Nephron (organoid): ENCODE results near the gene PVALB.

Experiments used
- H3K27ac Mint-ChIP-seq, 3 experiments: 2 replicates each; pipeline ENCODE4 v1.8.0; 2020; ENCODE audit warnings: mixed read lengths in 3 of 3, mild to moderate bottlenecking in 2 of 3, moderate library complexity in 1 of 3
- H3K27me3 Mint-ChIP-seq: 2 replicates; pipeline ENCODE4 v1.8.0; 2021; ENCODE audit warnings: low read depth, mild to moderate bottlenecking, moderate library complexity, mixed read lengths
- H3K36me3 Mint-ChIP-seq: 2 replicates; pipeline ENCODE4 v1.8.0; 2020; ENCODE audit warnings: low read depth, mixed read lengths
- H3K4me1 Mint-ChIP-seq: 2 replicates; pipeline ENCODE4 v1.8.0; 2020; ENCODE audit warnings: mixed read lengths
- H3K4me3 Mint-ChIP-seq, 3 experiments: 2 replicates each; pipeline ENCODE4 v1.8.0; 2020; ENCODE audit warnings: mild to moderate bottlenecking in 3 of 3, mixed read lengths in 3 of 3, moderate library complexity in 2 of 3
- H3K9me3 Mint-ChIP-seq: 2 replicates; pipeline ENCODE4 v1.8.0; 2020; ENCODE audit warnings: mixed read lengths
- TF ChIP-seq, protein P1 (sequence below), 3 experiments: fragments of 200-600 bp; sonication (generic); IDR thresholded peaks; one replicate each; pipeline ENCODE4 v1.5.0; 2021; ENCODE audit warnings: antibody characterized with exemption in 3 of 3; ENCODE audit not compliant: unreplicated experiment in 3 of 3

PVALB gene

DNA sequence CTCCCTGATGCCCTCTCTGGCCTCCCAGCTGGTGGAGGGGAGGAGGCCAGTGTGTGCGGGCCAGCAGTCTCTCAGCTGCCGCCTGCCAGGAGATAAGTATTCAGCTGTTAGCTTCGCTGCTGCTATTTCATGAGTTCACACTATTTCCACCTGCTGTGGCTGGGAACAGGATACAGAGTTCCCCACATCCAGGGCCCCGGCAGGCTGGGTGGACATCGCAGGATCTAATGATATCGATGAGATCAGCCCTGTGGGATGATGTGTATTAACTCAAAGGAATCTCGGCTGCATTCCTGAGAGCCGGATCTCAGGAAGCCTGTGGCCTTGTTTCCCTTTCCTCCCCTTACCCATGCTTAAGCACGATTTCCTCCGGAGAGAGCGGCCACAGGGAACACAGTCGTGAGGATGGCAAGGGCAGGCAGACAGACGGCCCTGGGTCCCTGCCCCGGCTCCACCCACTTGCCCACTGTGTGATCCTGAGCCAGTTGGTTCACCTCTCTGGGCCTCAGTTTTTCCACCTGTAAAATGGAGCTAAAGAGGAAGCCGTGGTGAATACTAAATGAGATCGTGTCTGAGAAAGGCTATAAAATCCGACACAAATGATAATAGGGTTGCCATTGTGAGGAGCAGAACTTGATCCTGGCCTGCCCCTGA, 6.5 kb upstream of the PVALB start:
- H3K4me1 Mint-ChIP-seq, result peaks cover 49% of the 10 kb centered on the region
- H3K4me3 Mint-ChIP-seq, result peak overlapping the region in 2 of 3 experiments; percentile 4 to 32
- H3K27me3 Mint-ChIP-seq, result peaks cover 31% of the 10 kb centered on the region
- peak overlapping the region; percentile 27 to 68 (median 49) for H3K27ac Mint-ChIP-seq
- no peaks in the 10 kb centered on the region for H3K9me3 Mint-ChIP-seq
- H3K36me3 Mint-ChIP-seq, result no peaks in the 10 kb centered on the region
- TF ChIP-seq, protein P1, sequence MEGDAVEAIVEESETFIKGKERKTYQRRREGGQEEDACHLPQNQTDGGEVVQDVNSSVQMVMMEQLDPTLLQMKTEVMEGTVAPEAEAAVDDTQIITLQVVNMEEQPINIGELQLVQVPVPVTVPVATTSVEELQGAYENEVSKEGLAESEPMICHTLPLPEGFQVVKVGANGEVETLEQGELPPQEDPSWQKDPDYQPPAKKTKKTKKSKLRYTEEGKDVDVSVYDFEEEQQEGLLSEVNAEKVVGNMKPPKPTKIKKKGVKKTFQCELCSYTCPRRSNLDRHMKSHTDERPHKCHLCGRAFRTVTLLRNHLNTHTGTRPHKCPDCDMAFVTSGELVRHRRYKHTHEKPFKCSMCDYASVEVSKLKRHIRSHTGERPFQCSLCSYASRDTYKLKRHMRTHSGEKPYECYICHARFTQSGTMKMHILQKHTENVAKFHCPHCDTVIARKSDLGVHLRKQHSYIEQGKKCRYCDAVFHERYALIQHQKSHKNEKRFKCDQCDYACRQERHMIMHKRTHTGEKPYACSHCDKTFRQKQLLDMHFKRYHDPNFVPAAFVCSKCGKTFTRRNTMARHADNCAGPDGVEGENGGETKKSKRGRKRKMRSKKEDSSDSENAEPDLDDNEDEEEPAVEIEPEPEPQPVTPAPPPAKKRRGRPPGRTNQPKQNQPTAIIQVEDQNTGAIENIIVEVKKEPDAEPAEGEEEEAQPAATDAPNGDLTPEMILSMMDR (IDR thresholded peaks at IDR 0.05; ENCODE audit: unreplicated experiment in 3 of 3), result no peak

DNA sequence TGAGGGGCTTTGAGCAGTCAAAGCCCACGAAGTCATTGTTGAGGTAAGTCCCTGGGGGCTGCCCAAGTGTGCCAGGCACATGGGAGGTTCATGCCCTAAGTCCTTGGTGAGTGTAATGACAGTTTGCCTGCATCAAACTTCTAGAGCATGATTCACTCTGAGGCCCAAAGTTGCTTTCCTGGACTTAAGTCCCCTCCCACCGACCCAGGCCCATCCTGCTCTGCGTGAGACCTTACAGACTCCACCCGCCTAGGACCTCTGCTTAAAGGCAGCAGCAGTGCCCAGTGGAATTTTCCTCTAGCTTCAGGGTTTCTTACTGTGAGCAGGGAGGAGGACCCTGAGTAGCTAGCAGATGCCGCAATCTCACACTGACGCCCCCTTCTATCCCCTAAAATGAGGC, 5.7 kb upstream of the PVALB start:
- Mint-ChIP-seq H3K4me3 (no peak overlapping the region), H3K36me3 (no peaks in the 10 kb centered on the region), H3K4me1 (peaks cover 52% of the 10 kb centered on the region), H3K27ac (peak overlapping the region; percentile 27 to 68 (median 49)), H3K9me3 (no peaks in the 10 kb centered on the region), H3K27me3 (peaks cover 39% of the 10 kb centered on the region)
- TF ChIP-seq, protein P1 (IDR thresholded peaks at IDR 0.05; ENCODE audit: unreplicated experiment in 3 of 3), result no peak

DNA sequence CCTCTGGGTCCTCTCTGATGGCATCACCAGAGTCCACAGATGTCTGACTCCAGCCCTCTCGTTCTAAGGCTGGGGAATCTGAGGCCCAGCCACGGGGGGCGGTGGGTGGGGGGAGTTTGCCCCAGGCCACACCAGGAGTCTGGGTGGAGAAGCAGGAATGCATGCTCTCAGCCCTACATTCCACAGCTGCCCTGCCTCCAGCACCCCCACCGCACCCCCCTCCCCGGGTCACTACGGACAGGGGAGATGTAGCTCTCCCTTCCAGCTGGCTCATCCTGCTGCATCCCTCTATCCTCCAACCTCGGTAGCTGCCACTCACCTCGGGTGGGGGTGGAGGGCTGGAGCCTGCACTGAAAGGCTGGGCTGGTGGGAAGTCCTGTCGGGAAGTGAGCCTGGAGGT, 2.3 kb upstream of the PVALB start:
- Mint-ChIP-seq H3K27ac (no peak overlapping the region), H3K27me3 (peaks cover 73% of the 10 kb centered on the region), H3K4me3 (peak overlapping the region in 1 of 3 experiments; percentile 55), H3K36me3 (no peaks in the 10 kb centered on the region), H3K9me3 (no peaks in the 10 kb centered on the region), H3K4me1 (peaks cover 48% of the 10 kb centered on the region)
- TF ChIP-seq, protein P1 (IDR thresholded peaks at IDR 0.05; ENCODE audit: unreplicated experiment in 3 of 3), result no peak

DNA sequence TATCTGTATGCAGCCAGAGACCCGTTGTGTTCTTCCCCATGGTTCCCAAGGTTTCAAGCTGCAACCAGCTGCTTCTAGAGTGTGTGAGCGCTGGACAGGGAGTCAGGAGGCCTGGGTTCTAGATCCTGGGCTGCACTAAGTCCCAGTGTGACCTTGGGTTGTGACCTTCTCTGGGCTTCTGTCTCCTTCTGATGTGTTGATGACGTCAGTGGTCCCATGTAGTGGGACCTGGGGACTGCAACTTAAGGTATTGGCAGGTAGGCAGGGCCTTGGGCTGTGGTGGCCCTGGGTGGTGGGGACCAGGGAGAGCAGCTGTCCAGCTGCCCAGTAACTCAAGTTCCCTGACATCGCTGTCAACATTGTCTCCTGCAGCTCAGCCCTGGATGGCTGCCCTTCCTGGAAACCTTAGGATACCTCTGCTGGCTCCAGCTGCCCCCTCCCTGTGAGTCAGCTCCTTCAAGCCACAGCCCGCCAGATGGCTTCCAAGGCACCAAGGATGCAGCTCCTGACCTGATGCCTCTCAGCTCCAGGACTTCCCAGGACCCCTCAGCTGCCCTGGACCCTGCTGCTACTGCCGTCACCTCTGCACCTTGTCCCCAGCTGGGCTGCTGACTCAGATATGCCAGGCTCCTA, 1.3 kb upstream of the PVALB start:
- Mint-ChIP-seq H3K9me3 (no peaks in the 10 kb centered on the region), H3K4me3 (peak overlapping the region; percentile 22 to 55 (median 24)), H3K27ac (no peak overlapping the region), H3K4me1 (peaks cover 42% of the 10 kb centered on the region), H3K36me3 (no peaks in the 10 kb centered on the region), H3K27me3 (peaks cover 83% of the 10 kb centered on the region)
- TF ChIP-seq, protein P1 (IDR thresholded peaks at IDR 0.05; ENCODE audit: unreplicated experiment in 3 of 3), result no peak

DNA sequence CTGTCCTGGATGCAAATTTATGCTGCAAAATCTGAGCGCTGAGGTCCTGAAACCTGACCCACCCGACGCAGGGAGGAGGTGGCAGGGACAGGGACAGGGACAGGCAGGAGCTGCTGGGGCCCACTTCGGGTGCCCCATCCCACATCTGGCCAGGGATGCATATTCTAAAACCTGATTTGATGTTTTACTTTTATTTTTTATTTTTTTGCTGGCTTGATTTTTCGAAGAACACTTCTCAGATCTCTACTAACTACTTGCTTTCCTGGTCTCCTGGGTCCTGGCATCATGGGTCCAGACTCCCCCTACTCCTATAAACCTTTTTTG, 652 bp upstream of the PVALB start:
- no peaks in the 10 kb centered on the region for H3K36me3 Mint-ChIP-seq
- H3K4me3 Mint-ChIP-seq, result peak overlapping the region; percentile 55 to 70 (median 60)
- no peak overlapping the region for H3K27ac Mint-ChIP-seq
- peaks cover 89% of the 10 kb centered on the region for H3K27me3 Mint-ChIP-seq
- H3K9me3 Mint-ChIP-seq, result no peaks in the 10 kb centered on the region
- TF ChIP-seq, protein P1 (IDR thresholded peaks at IDR 0.05; ENCODE audit: unreplicated experiment in 3 of 3), result no peak
- peaks cover 36% of the 10 kb centered on the region for H3K4me1 Mint-ChIP-seq

DNA sequence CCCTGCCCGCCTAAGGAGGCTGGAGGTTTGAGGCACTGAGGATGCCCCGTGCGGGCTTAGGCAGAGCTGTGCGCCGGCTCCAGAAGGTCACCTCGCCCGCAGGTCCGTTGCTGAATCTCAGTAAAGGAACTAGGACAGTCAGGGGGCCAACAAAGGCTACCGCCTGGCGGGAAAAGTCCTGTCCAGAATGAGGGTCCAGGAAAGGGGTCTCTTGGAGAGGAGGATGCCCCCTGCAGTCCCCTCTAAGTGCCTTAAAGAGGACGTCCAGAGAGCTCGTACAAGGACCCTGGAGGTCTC, 548 bp downstream of the PVALB start:
- H3K4me3 Mint-ChIP-seq, result peak overlapping the region in 2 of 3 experiments; percentile 8 to 57
- peaks cover 95% of the 10 kb centered on the region for H3K27me3 Mint-ChIP-seq
- H3K36me3 Mint-ChIP-seq, result no peaks in the 10 kb centered on the region
- TF ChIP-seq, protein P1 (IDR thresholded peaks at IDR 0.05; ENCODE audit: unreplicated experiment in 3 of 3), result no peak
- H3K9me3 Mint-ChIP-seq, result no peaks in the 10 kb centered on the region
- H3K27ac Mint-ChIP-seq, result no peak overlapping the region
- peaks cover 36% of the 10 kb centered on the region for H3K4me1 Mint-ChIP-seq
